Measurements from ENCODE around the gene FER. TPM values are rescaled to one million over a fixed set of nuclear protein-coding genes. Genes with fewer than 3 reads are reported as not detected.

The FER gene
- total RNA-seq, 1 donor from 2014 or later, result 35.3 TPM

DNA sequence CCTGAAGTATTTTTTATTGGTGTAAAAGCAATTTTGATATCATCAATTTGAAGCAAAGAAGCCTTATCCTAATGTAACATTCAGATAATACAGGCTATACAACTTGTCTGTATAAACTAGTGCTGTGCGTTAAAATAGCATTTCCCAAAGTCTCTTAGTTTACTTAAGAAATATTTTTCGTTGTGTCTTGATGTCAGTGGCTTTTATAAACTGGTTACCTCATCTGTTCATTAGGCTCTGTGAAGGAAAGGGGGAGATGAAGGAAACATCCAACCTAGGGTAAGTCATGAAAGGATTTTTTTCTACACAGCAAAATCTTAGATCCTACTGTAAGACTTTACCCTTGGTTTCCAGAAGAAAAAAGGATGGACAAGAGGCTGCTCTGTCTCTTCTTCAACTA lies 389.2 kb downstream of the FER start:
- TF ChIP-seq, protein P1, sequence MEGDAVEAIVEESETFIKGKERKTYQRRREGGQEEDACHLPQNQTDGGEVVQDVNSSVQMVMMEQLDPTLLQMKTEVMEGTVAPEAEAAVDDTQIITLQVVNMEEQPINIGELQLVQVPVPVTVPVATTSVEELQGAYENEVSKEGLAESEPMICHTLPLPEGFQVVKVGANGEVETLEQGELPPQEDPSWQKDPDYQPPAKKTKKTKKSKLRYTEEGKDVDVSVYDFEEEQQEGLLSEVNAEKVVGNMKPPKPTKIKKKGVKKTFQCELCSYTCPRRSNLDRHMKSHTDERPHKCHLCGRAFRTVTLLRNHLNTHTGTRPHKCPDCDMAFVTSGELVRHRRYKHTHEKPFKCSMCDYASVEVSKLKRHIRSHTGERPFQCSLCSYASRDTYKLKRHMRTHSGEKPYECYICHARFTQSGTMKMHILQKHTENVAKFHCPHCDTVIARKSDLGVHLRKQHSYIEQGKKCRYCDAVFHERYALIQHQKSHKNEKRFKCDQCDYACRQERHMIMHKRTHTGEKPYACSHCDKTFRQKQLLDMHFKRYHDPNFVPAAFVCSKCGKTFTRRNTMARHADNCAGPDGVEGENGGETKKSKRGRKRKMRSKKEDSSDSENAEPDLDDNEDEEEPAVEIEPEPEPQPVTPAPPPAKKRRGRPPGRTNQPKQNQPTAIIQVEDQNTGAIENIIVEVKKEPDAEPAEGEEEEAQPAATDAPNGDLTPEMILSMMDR (IDR thresholded peaks at IDR 0.05), result no peak
- no peaks in the 10 kb centered on the region for H3K36me3 ChIP-seq
- H3K4me1 ChIP-seq, result no peaks in the 10 kb centered on the region
- no peak overlapping the region for H3K27ac ChIP-seq
- no peaks in the 10 kb centered on the region for H3K27me3 ChIP-seq (ENCODE audit: low read depth)
- H3K9me3 ChIP-seq, result no peaks in the 10 kb centered on the region
- ATAC-seq, result no peak
- no peak for DNase-seq
- H3K4me3 ChIP-seq, result no peak overlapping the region
- intact Hi-C loops (cut with DNase I), result no loop called here

DNA sequence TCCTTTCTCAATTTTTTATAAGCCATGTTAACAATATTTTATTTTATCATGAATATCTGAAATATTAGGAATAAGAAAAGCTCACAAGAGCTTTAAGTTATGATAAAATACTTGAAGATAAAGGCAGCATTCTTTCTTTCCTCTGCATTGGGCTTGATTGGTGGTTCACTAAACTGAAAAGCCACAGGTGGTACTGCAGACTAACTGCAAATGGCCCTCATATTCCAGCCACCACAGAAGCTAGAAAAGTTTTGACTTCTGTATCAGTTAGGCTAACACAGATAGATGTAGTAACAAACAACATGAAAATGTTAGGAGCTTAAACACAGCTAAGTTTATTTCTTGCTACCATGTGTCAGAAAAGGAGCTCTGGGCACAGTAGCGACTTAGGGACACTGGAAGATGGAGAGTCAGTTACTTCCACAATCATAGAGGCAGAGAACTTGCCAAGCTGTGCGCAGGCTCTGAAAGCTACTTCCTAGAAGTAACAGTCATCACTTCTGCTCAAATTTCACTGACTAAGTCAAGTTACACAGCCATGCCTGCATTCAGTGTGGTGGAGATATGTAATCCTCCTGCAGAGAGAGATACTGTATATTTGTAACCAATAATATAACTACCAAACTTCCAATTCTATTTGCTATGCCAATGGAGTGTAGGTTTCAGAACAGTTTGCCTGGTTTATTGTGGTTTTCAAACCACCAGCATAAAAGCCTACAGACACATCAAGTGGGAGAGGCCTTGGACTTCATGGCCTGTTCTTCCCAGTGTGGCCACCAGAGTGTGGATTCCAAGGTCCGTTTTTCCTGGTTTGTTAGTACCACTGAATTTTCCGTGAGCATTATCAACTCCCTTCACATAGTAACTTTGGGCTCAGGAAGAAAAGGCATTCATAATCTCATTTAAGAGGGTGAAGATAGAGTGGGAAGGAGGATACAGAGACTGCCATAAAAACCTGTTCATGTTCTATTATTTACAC lies 393.8 kb downstream of the FER start:
- H3K4me1 ChIP-seq, result no peaks in the 10 kb centered on the region
- H3K27me3 ChIP-seq (ENCODE audit: low read depth), result no peaks in the 10 kb centered on the region
- H3K4me3 ChIP-seq, result no peak overlapping the region
- intact Hi-C loops (cut with DNase I), result no loop called here
- no peaks in the 10 kb centered on the region for H3K36me3 ChIP-seq
- ATAC-seq (no peak), DNase-seq (no peak)
- no peak overlapping the region for H3K27ac ChIP-seq
- TF ChIP-seq, protein P1 (IDR thresholded peaks at IDR 0.05), result no peak
- no peaks in the 10 kb centered on the region for H3K9me3 ChIP-seq

DNA sequence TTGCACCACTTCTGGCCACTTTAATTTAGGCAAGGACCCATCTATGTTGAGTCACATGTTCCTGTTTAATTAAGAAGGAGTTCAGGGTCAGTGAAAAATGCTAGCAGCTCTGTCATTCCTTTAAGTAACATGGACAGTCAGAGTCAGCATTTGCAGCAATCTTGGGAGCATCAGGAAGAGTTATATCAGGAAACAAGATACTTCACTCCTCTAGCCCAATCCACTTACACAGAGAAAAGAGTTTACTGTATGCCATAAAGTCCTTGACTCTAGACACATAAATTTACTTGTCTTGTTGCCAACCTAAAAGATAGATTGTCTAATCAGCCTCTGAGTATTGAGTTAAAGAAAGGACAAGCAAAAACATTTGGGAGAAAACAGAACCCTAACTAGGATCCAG lies 395.3 kb downstream of the FER start:
- intact Hi-C loops (cut with DNase I), result no loop called here
- H3K4me1 ChIP-seq, result no peaks in the 10 kb centered on the region
- DNase-seq, result no peak
- ATAC-seq, result no peak
- no peaks in the 10 kb centered on the region for H3K36me3 ChIP-seq
- H3K9me3 ChIP-seq, result no peaks in the 10 kb centered on the region
- H3K27me3 ChIP-seq (ENCODE audit: low read depth), result no peaks in the 10 kb centered on the region
- H3K27ac ChIP-seq, result no peak overlapping the region
- TF ChIP-seq, protein P1 (IDR thresholded peaks at IDR 0.05), result no peak
- H3K4me3 ChIP-seq, result no peak overlapping the region

DNA sequence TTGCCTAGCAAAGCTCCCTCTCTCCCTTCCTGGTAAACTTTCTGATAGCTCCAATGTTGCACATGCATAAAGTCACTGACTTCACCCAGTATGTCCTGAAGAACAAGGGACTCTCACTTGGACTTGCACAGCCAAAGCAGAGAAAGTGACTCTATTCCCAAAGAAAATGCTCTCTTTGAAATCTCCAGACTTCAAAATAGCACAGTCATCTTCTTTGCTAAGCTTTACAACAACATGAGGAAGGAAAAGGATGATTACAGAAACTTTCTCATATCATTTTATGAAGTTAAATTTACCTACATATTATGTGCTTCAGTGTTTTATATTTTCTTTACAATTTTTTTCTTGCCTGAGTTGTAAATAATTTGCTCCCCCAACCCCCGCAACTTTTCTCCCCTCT lies 397.4 kb downstream of the FER start:
- no peaks in the 10 kb centered on the region for H3K9me3 ChIP-seq
- TF ChIP-seq, protein P1 (IDR thresholded peaks at IDR 0.05), result no peak
- intact Hi-C loops (cut with DNase I), result no loop called here
- H3K4me3 ChIP-seq, result no peak overlapping the region
- no peaks in the 10 kb centered on the region for H3K27me3 ChIP-seq (ENCODE audit: low read depth)
- no peak for ATAC-seq
- H3K36me3 ChIP-seq, result no peaks in the 10 kb centered on the region
- H3K4me1 ChIP-seq, result no peaks in the 10 kb centered on the region
- no peak for DNase-seq
- H3K27ac ChIP-seq, result no peak overlapping the region

DNA sequence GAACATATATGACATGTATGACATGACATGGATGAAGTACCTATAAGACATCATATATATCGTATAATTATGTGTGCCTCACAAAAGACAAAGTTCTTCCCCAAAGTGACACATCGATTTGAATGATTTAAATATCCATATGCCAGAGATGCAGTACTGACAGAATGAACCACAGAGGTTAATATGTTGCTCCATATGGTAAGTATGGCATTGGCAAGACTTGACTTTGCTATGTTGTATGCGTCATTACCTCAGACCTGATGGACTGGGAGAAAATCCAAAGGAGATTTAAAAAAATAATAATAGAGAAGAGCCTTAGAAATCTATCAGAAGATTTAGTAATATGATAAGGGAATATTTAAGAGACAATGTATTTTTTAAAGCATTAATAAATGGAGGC lies 398.9 kb downstream of the FER start:
- Histone ChIP-seq H3K4me1 (no peaks in the 10 kb centered on the region), H3K4me3 (no peak overlapping the region), H3K36me3 (no peaks in the 10 kb centered on the region), H3K27ac (no peak overlapping the region), H3K27me3 (ENCODE audit: low read depth) (no peaks in the 10 kb centered on the region), H3K9me3 (no peaks in the 10 kb centered on the region)
- intact Hi-C loops (cut with DNase I), result no loop called here
- TF ChIP-seq, protein P1 (IDR thresholded peaks at IDR 0.05), result no peak
- DNase-seq (no peak), ATAC-seq (no peak)

All from lower lobe of right lung (tissue), 2 donors.